BE2C (cell line): ENCODE data around the gene SDF2.

Source experiments
- DNase-seq: peaks from one replicate; pipeline ENCODE4 v3.0.0-alpha.2; 2020
- H3K27me3 ChIP-seq: fragments of 250-450 bp; sonication (Bioruptor Pico); 2 replicates; pipeline ENCODE4 v1.5.1; 2020; ENCODE audit warnings: mild to moderate bottlenecking
- H3K36me3 ChIP-seq: fragments of 250-450 bp; sonication (Bioruptor Pico); 2 replicates; pipeline ENCODE4 v1.5.1; 2020; ENCODE audit warnings: mild to moderate bottlenecking
- H3K4me1 ChIP-seq: fragments of 250-450 bp; sonication (Bioruptor Pico); 2 replicates; pipeline ENCODE4 v1.5.1; 2020
- H3K4me3 ChIP-seq: 2 replicates; pipeline ENCODE4 v1.5.1; 2011; ENCODE audit warnings: low read depth, low read length
- H3K9me3 ChIP-seq: fragments of 250-450 bp; sonication (Bioruptor Pico); 2 replicates; pipeline ENCODE4 v1.5.1; 2020
- TF ChIP-seq, protein P1 (sequence below): IDR thresholded peaks from 2 replicates; pipeline ENCODE4 v1.5.1; 2012; ENCODE audit warnings: mild to moderate bottlenecking, low read depth, low read length

The SDF2 gene

GRCh38 chr17:28686296-28686695 is 24.6 kb upstream of the SDF2 start:
- no peak for DNase-seq
- no peak overlapping the region for H3K4me3 ChIP-seq
- TF ChIP-seq, protein P1, sequence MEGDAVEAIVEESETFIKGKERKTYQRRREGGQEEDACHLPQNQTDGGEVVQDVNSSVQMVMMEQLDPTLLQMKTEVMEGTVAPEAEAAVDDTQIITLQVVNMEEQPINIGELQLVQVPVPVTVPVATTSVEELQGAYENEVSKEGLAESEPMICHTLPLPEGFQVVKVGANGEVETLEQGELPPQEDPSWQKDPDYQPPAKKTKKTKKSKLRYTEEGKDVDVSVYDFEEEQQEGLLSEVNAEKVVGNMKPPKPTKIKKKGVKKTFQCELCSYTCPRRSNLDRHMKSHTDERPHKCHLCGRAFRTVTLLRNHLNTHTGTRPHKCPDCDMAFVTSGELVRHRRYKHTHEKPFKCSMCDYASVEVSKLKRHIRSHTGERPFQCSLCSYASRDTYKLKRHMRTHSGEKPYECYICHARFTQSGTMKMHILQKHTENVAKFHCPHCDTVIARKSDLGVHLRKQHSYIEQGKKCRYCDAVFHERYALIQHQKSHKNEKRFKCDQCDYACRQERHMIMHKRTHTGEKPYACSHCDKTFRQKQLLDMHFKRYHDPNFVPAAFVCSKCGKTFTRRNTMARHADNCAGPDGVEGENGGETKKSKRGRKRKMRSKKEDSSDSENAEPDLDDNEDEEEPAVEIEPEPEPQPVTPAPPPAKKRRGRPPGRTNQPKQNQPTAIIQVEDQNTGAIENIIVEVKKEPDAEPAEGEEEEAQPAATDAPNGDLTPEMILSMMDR: no peak
- peaks cover 60% of the 10 kb centered on the region for H3K36me3 ChIP-seq
- no peaks in the 10 kb centered on the region for H3K9me3 ChIP-seq
- H3K4me1 ChIP-seq: peaks cover 8% of the 10 kb centered on the region
- no peaks in the 10 kb centered on the region for H3K27me3 ChIP-seq

DNA sequence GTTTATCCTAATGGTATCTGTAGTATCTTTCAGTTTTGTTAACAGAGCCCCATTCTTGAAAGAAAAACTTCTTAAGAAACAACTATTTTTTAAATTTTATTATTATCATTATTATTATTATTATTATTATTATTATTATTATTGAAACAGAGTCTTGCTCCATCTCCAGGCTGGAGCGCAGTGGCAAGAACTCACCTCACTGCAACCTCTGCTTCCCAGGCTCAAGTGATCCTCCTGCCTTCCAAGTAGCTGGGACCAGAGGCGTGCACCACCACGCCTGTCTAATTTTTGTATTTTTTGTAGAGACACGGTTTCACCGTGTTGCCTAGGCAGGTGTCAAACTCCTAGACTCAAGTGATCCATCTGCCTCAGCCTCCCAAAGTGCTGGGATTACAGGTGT is 23.7 kb upstream of the SDF2 start:
- no peak for DNase-seq
- no peaks in the 10 kb centered on the region for H3K27me3 ChIP-seq
- peaks cover 61% of the 10 kb centered on the region for H3K36me3 ChIP-seq
- H3K4me3 ChIP-seq: no peak overlapping the region
- peaks cover 8% of the 10 kb centered on the region for H3K4me1 ChIP-seq
- no peaks in the 10 kb centered on the region for H3K9me3 ChIP-seq
- TF ChIP-seq, protein P1: no peak

DNA sequence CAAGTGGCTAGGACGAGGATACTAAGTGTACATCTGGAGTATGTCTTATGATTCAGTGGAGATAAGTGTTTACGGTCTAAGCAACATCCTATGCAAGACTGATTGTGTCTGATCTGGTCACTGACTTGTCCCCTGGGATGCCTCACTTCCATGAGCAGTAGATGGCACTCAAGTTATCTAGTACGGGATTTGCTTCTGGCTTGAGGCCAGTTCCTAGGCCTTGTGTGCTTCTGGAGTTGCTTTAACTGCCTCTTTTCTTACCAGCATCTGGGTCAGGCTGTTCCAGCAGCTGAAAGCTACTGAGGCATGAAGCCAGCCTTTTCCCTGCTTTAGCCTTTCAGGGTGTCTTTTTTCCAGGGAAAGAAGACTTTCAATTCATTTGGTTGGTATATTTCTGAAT is 23.3 kb upstream of the SDF2 start:
- Histone ChIP-seq H3K4me3 (no peak overlapping the region), H3K36me3 (peaks cover 63% of the 10 kb centered on the region), H3K9me3 (no peaks in the 10 kb centered on the region), H3K27me3 (no peaks in the 10 kb centered on the region), H3K4me1 (peaks cover 8% of the 10 kb centered on the region)
- TF ChIP-seq, protein P1: peak; percentile 47
- peak; percentile 81 for DNase-seq

- peaks cover 49% of the 10 kb centered on the region for H3K36me3 ChIP-seq
- TF ChIP-seq, protein P1: no peak
- no peaks in the 10 kb centered on the region for H3K27me3 ChIP-seq
- H3K4me3 ChIP-seq: no peak overlapping the region
- peaks cover 8% of the 10 kb centered on the region for H3K4me1 ChIP-seq
- no peak for DNase-seq
- no peaks in the 10 kb centered on the region for H3K9me3 ChIP-seq
Observed at GRCh38 chr17:28682655-28683054, 20.9 kb upstream of the SDF2 start.

DNA sequence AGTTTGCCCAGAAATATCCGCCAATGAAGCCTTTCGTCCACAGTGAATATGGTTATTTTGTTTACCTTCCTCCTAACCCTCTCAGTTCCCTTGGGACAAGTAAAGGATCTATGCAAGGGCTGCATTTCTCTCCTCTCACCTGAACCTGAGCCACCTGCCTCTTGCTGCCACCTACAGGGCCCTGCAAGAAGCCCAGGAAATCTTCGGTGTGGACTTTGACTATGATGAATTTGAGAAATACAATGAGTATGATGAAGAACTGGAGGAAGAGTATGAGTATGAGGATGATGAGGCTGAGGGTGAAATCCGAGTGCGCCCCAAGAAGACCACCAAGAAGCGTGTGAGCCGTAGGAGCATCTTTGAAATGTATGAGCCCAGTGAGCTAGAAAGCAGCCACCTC is 14.3 kb upstream of the SDF2 start:
- Histone ChIP-seq H3K4me1 (no peaks in the 10 kb centered on the region), H3K9me3 (no peaks in the 10 kb centered on the region), H3K36me3 (peaks cover 57% of the 10 kb centered on the region), H3K27me3 (no peaks in the 10 kb centered on the region), H3K4me3 (no peak overlapping the region)
- TF ChIP-seq, protein P1: peak; percentile 7; the same call in 1 of the 2 replicates
- no peak for DNase-seq

DNA sequence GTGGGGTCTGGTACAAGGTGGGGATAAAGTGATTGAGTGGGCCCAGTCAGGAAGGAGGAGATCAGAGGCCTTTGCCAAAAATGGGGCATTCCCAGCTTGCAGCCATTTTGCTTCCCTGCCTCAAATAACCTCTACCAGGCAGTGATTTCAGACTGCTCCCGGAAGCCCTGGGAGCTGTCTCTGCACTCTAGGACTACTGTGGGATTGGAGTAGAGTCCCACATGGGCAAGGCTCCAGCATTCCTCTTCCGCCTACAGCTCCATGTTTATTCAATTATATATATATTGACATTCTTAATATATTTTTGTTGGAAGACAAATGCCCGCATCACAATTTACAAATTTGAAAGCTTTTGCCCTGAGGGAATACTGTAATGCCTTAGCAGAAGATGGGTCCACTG is 13.8 kb upstream of the SDF2 start:
- TF ChIP-seq, protein P1: no peak
- no peak for DNase-seq
- no peaks in the 10 kb centered on the region for H3K27me3 ChIP-seq
- H3K36me3 ChIP-seq: peaks cover 55% of the 10 kb centered on the region
- no peaks in the 10 kb centered on the region for H3K9me3 ChIP-seq
- H3K4me1 ChIP-seq: no peaks in the 10 kb centered on the region
- H3K4me3 ChIP-seq: no peak overlapping the region
